Measurements from ENCODE around the gene CTNNA3. TPM values are rescaled to one million over a fixed set of nuclear protein-coding genes. Genes with fewer than 3 reads are reported as not detected.
"Not testable (repeated sequence)": the region's sequence is repeated elsewhere in the genome, so short reads cannot be mapped to it uniquely, and the experiment has no call there.

CTNNA3 gene
- total and polyA plus RNA-seq, 2 donors (not counting 3 experiments of a cell fraction or from before 2014, with no cell fraction given), result not detected

DNA sequence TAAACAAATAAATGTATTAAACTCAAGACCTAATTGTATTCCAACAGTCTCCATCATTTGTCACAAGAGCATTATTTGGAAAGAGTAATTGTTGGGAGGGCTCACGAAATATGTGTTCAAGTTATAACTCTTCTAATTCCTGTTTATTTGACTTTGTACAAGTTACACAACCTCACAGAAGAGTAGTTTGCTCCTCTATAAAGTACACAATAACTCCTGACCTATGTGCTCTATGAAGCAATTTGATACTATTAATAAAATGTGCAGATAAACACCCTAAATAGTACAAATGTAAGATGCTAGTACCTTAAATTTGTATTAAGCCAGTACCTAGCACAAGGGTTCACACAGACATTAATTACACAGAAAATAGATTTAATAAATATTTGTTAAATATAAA lies 484.3 kb downstream of the CTNNA3 start:
- Histone ChIP-seq H4K20me1 (replicated peaks; ENCODE audit: control insufficient read depth, extremely low read depth, insufficient read depth, low read length) (no peaks in the 10 kb centered on the region), H3K9me3 (replicated peaks; ENCODE audit: control insufficient read depth, insufficient read depth, low read length) (no peaks in the 10 kb centered on the region), H3K36me3 (ENCODE audit: control insufficient read depth in 2 of 2, extremely low read depth in 1 of 2, insufficient read depth in 2 of 2, low read length in 2 of 2) (no peaks in the 10 kb centered on the region), H2AFZ (ENCODE audit: low read depth, low read length) (no peak overlapping the region), H3K4me3 (replicated peaks in 1 of 3; ENCODE audit: insufficient read depth in 1 of 3, low read depth in 1 of 3, low read length in 3 of 3) (no peak overlapping the region), H3K79me2 (ENCODE audit: control insufficient read depth, insufficient read depth, low read length) (no peaks in the 10 kb centered on the region), H3K27me3 (ENCODE audit: control insufficient read depth in 2 of 2, insufficient read depth in 2 of 2, low read length in 2 of 2) (no peaks in the 10 kb centered on the region), H3K9ac (replicated peaks; ENCODE audit: extremely low read depth, insufficient read depth, low read length) (no peak overlapping the region), H3K4me2 (ENCODE audit: insufficient read depth, low read length) (no peak overlapping the region), H3K4me1 (ENCODE audit: control insufficient read depth, extremely low read depth, insufficient read depth, low read length) (no peaks in the 10 kb centered on the region), H3K27ac (ENCODE audit: insufficient read depth, low read depth, low read length) (no peak overlapping the region), H3K9me1 (replicated peaks; ENCODE audit: control insufficient read depth, extremely low read depth, insufficient read depth, low read length) (no peaks in the 10 kb centered on the region)
- BruUV-seq (replicated peaks), result no TSS peak
- ChIA-PET POLR2A (no interaction called here), CTCF (no interaction called here)
- TF ChIP-seq GATA2 (IDR thresholded peaks at IDR 0.05; ENCODE audit: insufficient read depth, insufficient read length, low read depth, low read length) (no peak), JUN (IDR thresholded peaks at IDR 0.05; ENCODE audit: borderline replicate concordance, insufficient read depth, insufficient read length, low read depth) (no peak), MYC (IDR thresholded peaks at IDR 0.05; ENCODE audit: low read depth, low read length) (no peak), POLR2A (IDR thresholded peaks at IDR 0.05; ENCODE audit: low read depth, low read length) (no peak), FOS (IDR thresholded peaks at IDR 0.05; ENCODE audit: borderline replicate concordance, insufficient read depth, low read length) (no peak), EZH2 (IDR thresholded peaks at IDR 0.05; ENCODE audit: borderline replicate concordance, low read depth, low read length, severe bottlenecking) (no peak), POLR2AphosphoS5 (IDR thresholded peaks at IDR 0.05; ENCODE audit: insufficient read depth, low read depth, low read length) (no peak)
- TF ChIP-seq, protein P1, sequence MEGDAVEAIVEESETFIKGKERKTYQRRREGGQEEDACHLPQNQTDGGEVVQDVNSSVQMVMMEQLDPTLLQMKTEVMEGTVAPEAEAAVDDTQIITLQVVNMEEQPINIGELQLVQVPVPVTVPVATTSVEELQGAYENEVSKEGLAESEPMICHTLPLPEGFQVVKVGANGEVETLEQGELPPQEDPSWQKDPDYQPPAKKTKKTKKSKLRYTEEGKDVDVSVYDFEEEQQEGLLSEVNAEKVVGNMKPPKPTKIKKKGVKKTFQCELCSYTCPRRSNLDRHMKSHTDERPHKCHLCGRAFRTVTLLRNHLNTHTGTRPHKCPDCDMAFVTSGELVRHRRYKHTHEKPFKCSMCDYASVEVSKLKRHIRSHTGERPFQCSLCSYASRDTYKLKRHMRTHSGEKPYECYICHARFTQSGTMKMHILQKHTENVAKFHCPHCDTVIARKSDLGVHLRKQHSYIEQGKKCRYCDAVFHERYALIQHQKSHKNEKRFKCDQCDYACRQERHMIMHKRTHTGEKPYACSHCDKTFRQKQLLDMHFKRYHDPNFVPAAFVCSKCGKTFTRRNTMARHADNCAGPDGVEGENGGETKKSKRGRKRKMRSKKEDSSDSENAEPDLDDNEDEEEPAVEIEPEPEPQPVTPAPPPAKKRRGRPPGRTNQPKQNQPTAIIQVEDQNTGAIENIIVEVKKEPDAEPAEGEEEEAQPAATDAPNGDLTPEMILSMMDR (IDR thresholded peaks at IDR 0.05; ENCODE audit: extremely low read depth in 1 of 2, insufficient read depth in 1 of 2, low read depth in 1 of 2, low read length in 2 of 2), result no peak
- TF ChIP-seq, protein P2, sequence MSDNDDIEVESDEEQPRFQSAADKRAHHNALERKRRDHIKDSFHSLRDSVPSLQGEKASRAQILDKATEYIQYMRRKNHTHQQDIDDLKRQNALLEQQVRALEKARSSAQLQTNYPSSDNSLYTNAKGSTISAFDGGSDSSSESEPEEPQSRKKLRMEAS (IDR thresholded peaks at IDR 0.05; ENCODE audit: insufficient read depth, insufficient read length), result no peak
- no peak for DNase-seq (ENCODE audit: low read depth, low spot score)
- dilution Hi-C loops (cut with MboI; ENCODE audit: extremely low pct_ligation_motif_present, low sequenced_read_pairs) (no loop called here), intact Hi-C loops (cut with micrococcal nuclease) (no loop called here)
- no peak for FAIRE-seq

DNA sequence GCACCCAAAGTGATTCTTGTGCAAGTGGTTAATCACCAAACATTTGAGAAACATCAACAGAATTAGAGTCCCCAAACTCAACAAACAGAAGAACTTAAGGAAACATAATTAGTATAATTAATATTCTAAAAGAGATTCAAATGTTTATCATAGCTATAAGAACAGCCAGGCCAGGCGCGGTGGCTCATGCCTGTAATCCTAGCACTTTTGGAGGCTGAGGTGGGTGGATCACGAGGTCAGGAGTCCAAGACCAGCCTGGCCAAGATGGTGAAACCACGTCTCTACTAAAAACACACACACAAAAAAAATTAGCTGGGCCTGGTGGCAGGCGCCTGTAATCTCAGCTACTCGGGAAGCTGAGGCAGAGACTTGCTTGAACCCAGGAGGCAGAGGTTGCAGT lies 488.1 kb downstream of the CTNNA3 start:
- DNase-seq (ENCODE audit: low read depth, low spot score); intact Hi-C loops (cut with micrococcal nuclease); dilution Hi-C loops (cut with MboI; ENCODE audit: extremely low pct_ligation_motif_present, low sequenced_read_pairs); FAIRE-seq; H3K4me3 ChIP-seq (replicated peaks in 1 of 3; ENCODE audit: insufficient read depth in 1 of 3, low read depth in 1 of 3, low read length in 3 of 3); H2AFZ ChIP-seq (ENCODE audit: low read depth, low read length); H3K9ac ChIP-seq (replicated peaks; ENCODE audit: extremely low read depth, insufficient read depth, low read length); H3K27ac ChIP-seq (ENCODE audit: insufficient read depth, low read depth, low read length); BruUV-seq (replicated peaks); H3K9me3 ChIP-seq (replicated peaks; ENCODE audit: control insufficient read depth, insufficient read depth, low read length); H3K36me3 ChIP-seq (ENCODE audit: control insufficient read depth in 2 of 2, extremely low read depth in 1 of 2, insufficient read depth in 2 of 2, low read length in 2 of 2); POLR2A ChIA-PET; H3K4me2 ChIP-seq (ENCODE audit: insufficient read depth, low read length); H3K79me2 ChIP-seq (ENCODE audit: control insufficient read depth, insufficient read depth, low read length); H3K9me1 ChIP-seq (replicated peaks; ENCODE audit: control insufficient read depth, extremely low read depth, insufficient read depth, low read length); H3K4me1 ChIP-seq (ENCODE audit: control insufficient read depth, extremely low read depth, insufficient read depth, low read length); H3K27me3 ChIP-seq (ENCODE audit: control insufficient read depth in 2 of 2, insufficient read depth in 2 of 2, low read length in 2 of 2); H4K20me1 ChIP-seq (replicated peaks; ENCODE audit: control insufficient read depth, extremely low read depth, insufficient read depth, low read length): not testable (repeated sequence)
- CTCF ChIA-PET, result interaction anchor here (1.0 to 1.1 kb wide), 2 partner anchors 12 to 14 kb away, joined by 3 read pairs; no protein-coding TSS in a partner anchor
